HEK293 (cell line): ENCODE data around the gene LGALS16.

Source experiments
- IKZF3 ChIP-seq: fragments of 450-650 bp; IDR thresholded peaks from 2 replicates; pipeline ENCODE4 v1.5.0; 2018; ENCODE audit warnings: missing biosample characterization, mild to moderate bottlenecking, missing genetic modification characterization, moderate library complexity
- ZNF302 ChIP-seq: fragments of 450-650 bp; formaldehyde crosslinking; IDR thresholded peaks from 2 replicates; pipeline ENCODE4 v1.5.1; 2016; ENCODE audit warnings: missing biosample characterization, missing genetic modification characterization, low read depth
- ZNF510 ChIP-seq: fragments of 450-650 bp; formaldehyde crosslinking; IDR thresholded peaks from 2 replicates; pipeline ENCODE4 v1.5.1; 2018; ENCODE audit warnings: mild to moderate bottlenecking, missing genetic modification characterization, missing biosample characterization; ENCODE audit not compliant: insufficient replicate concordance
- TF ChIP-seq, protein P1 (sequence below): fragments of 450-650 bp; formaldehyde crosslinking; IDR thresholded peaks from 2 replicates; pipeline ENCODE4 v1.5.1; 2016; ENCODE audit warnings: missing biosample characterization, missing genetic modification characterization
- TF ChIP-seq, protein P2 (sequence below): fragments of 450-650 bp; formaldehyde crosslinking; IDR thresholded peaks from 2 replicates; pipeline ENCODE4 v1.5.1; 2016; ENCODE audit warnings: missing biosample characterization, missing genetic modification characterization
- TF ChIP-seq, protein P3 (sequence below): fragments of 450-650 bp; formaldehyde crosslinking; IDR thresholded peaks from 2 replicates; pipeline ENCODE4 v1.5.1; 2016; ENCODE audit warnings: missing biosample characterization, missing genetic modification characterization

DNA sequence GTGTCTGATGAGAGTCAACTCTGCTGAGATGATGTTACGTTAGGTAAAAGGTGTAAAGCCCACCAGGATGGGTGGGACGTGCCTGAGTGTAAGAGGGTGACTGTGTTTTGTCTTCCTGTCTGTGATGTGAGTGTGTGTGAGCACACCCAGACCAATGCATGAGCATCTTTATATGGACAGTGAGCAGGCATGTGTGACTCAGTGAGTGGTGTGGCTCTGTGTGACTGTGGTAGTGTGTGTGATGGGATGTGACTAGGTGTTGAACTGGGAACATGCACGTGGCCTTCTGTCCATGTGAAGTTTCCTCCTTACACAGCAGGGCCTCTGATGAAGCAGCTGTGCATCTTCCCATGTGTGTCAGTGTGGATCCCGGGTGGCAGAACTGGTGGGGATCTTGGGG lies 17.8 kb upstream of the LGALS16 start:
- no peak for TF ChIP-seq ZNF302 (tag by site-specific recombination)
- TF ChIP-seq, protein P1, sequence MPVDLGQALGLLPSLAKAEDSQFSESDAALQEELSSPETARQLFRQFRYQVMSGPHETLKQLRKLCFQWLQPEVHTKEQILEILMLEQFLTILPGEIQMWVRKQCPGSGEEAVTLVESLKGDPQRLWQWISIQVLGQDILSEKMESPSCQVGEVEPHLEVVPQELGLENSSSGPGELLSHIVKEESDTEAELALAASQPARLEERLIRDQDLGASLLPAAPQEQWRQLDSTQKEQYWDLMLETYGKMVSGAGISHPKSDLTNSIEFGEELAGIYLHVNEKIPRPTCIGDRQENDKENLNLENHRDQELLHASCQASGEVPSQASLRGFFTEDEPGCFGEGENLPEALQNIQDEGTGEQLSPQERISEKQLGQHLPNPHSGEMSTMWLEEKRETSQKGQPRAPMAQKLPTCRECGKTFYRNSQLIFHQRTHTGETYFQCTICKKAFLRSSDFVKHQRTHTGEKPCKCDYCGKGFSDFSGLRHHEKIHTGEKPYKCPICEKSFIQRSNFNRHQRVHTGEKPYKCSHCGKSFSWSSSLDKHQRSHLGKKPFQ (tag by site-specific recombination), result no peak
- TF ChIP-seq, protein P2, sequence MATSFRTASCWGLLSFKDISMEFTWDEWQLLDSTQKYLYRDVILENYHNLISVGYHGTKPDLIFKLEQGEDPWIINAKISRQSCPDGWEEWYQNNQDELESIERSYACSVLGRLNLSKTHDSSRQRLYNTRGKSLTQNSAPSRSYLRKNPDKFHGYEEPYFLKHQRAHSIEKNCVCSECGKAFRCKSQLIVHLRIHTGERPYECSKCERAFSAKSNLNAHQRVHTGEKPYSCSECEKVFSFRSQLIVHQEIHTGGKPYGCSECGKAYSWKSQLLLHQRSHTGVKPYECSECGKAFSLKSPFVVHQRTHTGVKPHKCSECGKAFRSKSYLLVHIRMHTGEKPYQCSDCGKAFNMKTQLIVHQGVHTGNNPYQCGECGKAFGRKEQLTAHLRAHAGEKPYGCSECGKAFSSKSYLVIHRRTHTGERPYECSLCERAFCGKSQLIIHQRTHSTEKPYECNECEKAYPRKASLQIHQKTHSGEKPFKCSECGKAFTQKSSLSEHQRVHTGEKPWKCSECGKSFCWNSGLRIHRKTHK (tag by site-specific recombination), result no peak
- no peak for TF ChIP-seq IKZF3
- TF ChIP-seq, protein P3, sequence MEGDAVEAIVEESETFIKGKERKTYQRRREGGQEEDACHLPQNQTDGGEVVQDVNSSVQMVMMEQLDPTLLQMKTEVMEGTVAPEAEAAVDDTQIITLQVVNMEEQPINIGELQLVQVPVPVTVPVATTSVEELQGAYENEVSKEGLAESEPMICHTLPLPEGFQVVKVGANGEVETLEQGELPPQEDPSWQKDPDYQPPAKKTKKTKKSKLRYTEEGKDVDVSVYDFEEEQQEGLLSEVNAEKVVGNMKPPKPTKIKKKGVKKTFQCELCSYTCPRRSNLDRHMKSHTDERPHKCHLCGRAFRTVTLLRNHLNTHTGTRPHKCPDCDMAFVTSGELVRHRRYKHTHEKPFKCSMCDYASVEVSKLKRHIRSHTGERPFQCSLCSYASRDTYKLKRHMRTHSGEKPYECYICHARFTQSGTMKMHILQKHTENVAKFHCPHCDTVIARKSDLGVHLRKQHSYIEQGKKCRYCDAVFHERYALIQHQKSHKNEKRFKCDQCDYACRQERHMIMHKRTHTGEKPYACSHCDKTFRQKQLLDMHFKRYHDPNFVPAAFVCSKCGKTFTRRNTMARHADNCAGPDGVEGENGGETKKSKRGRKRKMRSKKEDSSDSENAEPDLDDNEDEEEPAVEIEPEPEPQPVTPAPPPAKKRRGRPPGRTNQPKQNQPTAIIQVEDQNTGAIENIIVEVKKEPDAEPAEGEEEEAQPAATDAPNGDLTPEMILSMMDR (tag by site-specific recombination), result no peak
- no peak for TF ChIP-seq ZNF510 (tag by site-specific recombination)
